Embryonic facial prominence (tissue), 1 donor: ENCODE results near the gene AP2A2.

ENCODE experiments used
- DNase-seq: peaks from one replicate; pipeline ENCODE4 v3.0.0-alpha.2; 2016; ENCODE audit errors: extremely low spot score

AP2A2 gene

GRCh38 chr11:996681-997080 lies 71.0 kb downstream of the AP2A2 start:
- no peak for DNase-seq

GRCh38 chr11:997907-998306 lies 72.2 kb downstream of the AP2A2 start:
- DNase-seq = no peak

GRCh38 chr11:999009-999408 lies 73.3 kb downstream of the AP2A2 start:
- DNase-seq = no peak

GRCh38 chr11:1000357-1001278 lies 74.9 kb downstream of the AP2A2 start:
- DNase-seq = no peak

GRCh38 chr11:1001617-1002405 lies 76.1 kb downstream of the AP2A2 start:
- DNase-seq = no peak

GRCh38 chr11:1002406-1002984 lies 76.8 kb downstream of the AP2A2 start:
- DNase-seq = no peak

GRCh38 chr11:1003159-1003558 lies 77.5 kb downstream of the AP2A2 start:
- no peak for DNase-seq

GRCh38 chr11:1005928-1006327 lies 80.3 kb downstream of the AP2A2 start:
- DNase-seq = no peak

GRCh38 chr11:1006762-1007161 lies 81.1 kb downstream of the AP2A2 start:
- DNase-seq = no peak

- no peak for DNase-seq
Observed at GRCh38 chr11:1007279-1007678, 81.6 kb downstream of the AP2A2 start.

GRCh38 chr11:1008001-1008802 lies 82.5 kb downstream of the AP2A2 start:
- DNase-seq = no peak

GRCh38 chr11:1008803-1009145 lies 83.1 kb downstream of the AP2A2 start:
- no peak for DNase-seq

- DNase-seq = no peak
Observed at GRCh38 chr11:1009371-1009770, 83.7 kb downstream of the AP2A2 start.

- DNase-seq = no peak
Observed at GRCh38 chr11:1009991-1010390, 84.3 kb downstream of the AP2A2 start.

- DNase-seq = no peak
Observed at GRCh38 chr11:1010551-1011319, 85.1 kb downstream of the AP2A2 start.

- no peak for DNase-seq
Observed at GRCh38 chr11:1011320-1011698, 85.6 kb downstream of the AP2A2 start.

- DNase-seq = no peak
Observed at GRCh38 chr11:1012291-1012690, 86.6 kb downstream of the AP2A2 start.

GRCh38 chr11:1012740-1013630 lies 87.3 kb downstream of the AP2A2 start:
- no peak for DNase-seq

GRCh38 chr11:1013631-1013935 lies 87.9 kb downstream of the AP2A2 start:
- no peak for DNase-seq

- no peak for DNase-seq
Observed at GRCh38 chr11:1014276-1014675, 88.6 kb downstream of the AP2A2 start.
